ENCODE results near the gene JAKMIP1.

The JAKMIP1 gene

DNA sequence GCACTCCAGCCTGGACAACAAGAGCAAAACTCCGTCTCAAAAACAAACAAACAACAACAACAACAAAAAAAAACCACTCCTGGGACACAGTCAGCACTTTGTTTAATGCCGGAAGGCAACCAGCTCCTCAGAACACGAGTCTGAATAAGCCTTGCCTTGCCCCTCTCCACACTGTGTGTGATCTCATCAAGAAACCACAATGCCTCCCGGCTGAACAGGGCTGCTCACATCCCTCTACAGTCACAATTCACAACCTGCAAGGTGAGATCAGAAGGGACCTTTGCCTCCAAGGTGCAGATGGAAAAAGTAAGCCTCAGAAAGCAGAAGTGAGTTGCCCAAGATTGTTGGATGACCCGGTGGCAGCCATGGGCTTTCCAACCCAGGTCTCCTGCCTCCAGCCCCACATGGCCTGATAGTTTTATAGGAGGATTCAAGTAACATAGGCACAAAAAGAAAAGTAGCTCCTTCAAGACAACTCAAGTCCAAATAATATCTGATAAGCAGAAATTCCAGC lies 80.8 kb downstream of the JAKMIP1 start:
- DNase-seq (ENCODE audit: low read depth) = no peak

- DNase-seq (ENCODE audit: low read depth) = no peak
Measured at GRCh38 chr4:6118201-6118600, 82.1 kb downstream of the JAKMIP1 start.

DNA sequence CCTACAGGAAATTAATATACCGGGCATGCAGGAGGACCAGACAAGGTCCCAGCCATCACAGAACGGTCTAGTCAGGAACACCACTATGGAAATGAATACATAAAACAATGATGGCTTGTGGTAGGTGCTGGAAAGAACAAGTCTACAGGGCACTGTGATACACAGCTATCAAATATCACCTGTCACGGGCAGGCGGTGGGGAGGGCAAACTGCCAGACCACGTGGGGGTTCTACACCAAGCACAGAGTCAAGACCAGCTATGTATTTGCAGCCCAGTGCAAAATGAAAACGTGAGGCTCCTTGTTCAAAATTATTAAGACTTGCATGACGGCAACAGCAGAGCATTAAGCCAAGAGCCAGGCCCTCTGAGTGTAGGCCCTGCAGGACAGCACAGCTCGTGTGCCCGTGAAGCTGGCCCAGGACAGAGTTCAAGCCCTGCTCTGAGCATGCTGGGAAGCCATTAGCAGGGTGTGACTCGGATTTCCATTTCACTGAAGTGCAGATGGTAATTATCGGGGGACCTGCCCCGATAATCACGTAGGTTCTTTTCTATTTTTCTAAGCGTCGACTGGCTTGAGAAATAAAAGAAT lies 83.6 kb downstream of the JAKMIP1 start:
- no peak for DNase-seq (ENCODE audit: low read depth)

GRCh38 chr4:6115746-6116586 lies 84.4 kb downstream of the JAKMIP1 start:
- DNase-seq (ENCODE audit: low read depth) = no peak

GRCh38 chr4:6115342-6115741 lies 85.0 kb downstream of the JAKMIP1 start:
- DNase-seq (ENCODE audit: low read depth) = no peak

DNA sequence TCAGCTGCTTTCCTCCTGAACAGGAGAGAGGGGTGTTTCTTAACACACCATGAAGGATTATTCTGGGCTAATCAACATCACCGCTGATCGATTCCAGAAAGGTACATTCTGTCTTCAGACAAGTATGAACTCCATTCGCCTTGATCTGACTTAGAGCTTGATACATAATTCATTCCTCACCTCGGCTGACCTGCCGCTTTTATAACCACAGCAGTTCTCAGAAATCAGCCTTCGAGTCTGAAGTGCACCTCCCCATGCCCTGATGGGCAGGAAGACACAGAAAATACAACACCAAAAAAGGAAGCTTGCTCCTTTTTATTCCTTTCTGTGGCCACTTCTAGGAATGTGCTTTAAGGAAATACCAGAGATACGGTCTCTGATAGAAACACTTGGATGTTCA lies 85.7 kb downstream of the JAKMIP1 start:
- DNase-seq (ENCODE audit: low read depth) = no peak

DNA sequence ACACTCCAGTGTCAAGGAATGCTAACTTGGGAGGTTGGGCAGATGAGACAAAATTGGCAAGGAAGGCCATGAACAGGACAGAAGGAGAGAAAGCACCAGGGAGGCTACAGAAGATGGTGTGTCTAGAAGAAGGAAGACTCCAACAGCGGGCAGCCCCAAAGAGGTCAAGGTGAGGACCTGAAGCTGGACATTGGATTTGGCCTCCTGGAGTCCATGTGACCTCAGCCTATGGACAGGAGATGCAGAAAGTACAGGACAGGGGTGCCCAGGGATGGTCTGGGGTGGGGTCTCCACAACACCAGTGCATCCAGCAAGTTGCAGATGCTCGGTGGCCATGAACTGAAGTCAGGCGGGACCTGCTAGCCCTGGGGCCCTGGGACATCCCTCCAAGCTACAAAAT lies 86.2 kb downstream of the JAKMIP1 start:
- no peak for DNase-seq (ENCODE audit: low read depth)

DNA sequence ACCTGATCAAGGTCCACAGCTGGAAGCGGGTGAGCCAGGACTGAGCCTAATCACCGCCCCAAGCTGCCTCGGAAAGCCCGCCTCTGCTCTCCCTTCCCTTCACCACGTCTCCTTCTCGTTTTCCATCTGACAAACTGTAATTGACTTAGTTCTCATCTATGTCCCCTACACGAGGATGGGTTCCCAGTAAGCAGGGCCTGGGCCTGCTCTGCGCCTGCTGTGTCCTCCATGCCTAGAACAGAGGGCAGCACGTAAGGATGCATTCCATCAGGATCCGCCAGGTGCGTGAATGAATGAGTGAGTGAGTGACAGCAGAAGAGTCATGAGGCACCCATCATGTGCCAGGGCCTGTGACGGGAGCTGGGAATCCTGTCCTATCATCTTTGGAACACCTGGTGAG lies 86.7 kb downstream of the JAKMIP1 start:
- no peak for DNase-seq (ENCODE audit: low read depth)

DNA sequence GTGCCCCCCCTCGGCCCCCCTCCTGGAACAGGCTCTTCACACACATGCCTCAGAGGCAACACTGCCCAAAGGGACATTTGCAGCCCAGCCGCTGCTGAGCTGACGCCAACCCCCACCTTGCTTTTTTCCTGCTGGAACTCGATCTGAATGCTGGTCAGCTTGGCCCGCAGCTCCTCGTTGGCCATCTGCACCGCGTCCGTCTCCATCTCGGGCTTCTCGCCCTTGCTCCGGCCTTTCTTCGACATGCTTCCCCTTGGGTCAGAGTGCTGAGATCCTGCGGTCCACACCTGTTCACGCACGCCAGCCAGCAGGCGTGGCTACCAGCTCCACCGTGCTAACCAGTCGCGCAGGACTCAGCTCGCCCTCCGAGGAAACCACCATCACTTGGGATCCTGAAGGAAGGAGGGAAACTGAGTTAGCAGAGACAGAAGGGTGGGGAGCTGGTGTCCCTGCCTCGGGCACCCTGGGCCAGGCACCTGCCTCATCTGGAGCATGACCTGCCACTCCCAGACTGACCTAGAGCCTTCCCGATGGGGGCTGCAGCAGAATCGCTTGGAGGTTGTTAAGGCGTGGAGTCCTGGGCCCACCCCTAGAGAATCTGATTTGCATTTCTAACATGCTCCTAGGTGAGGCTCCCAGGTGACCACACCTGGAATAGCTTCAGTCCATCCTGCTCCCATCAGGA lies 87.6 kb downstream of the JAKMIP1 start:
- no peak for DNase-seq (ENCODE audit: low read depth)

DNA sequence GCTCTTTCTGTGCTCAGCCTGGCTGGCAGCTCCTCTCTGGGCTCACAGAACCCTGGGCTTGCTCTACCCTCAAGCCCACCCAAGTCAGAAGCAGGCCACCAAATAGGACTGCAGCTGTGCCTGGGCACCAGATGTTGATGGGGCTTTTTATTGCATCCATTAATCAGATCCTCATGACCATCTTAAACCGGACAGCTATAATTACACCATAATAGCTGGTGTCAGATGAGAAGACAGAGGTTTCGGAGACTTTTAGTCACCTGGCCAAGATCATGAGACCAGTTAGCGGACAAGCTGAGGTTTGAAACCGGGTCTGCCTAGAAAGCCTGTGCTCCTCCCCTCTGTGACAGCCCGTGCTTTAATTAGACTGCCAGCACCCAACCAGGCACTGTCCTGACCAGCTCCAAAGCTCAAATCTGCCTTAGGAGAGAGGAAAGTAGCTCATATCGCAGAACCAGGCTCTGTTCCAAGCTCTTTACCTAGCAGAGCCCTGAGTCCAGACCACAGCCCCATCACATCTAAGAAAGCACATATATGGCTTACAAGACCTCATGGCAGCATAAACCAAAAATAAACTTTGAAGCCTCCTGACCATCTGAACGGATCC lies 88.9 kb downstream of the JAKMIP1 start:
- no peak for DNase-seq (ENCODE audit: low read depth)

- no peak for DNase-seq (ENCODE audit: low read depth)
Measured at GRCh38 chr4:6110681-6111353, 89.5 kb downstream of the JAKMIP1 start.

GRCh38 chr4:6109842-6110560 lies 90.3 kb downstream of the JAKMIP1 start:
- no peak for DNase-seq (ENCODE audit: low read depth)

DNA sequence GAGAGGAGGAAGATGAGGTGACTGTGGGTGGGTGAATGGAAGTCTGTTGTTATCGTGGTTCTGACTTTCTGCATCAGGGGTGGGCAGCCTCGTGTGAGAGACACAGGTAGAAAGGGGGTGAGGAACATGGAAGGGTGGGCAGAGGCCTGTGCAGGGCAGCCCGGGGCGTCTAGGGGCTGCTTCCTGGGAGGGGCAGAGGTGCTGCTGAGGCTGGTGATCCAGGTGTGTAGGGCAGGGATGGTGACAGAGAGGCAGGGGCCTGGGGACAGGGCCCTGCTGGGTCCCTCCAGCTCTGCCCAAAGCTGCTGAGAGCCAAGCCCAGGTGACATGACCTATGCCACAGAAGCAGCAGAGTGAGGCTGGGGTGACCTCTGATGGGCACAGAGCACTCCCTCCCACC lies 92.5 kb downstream of the JAKMIP1 start:
- no peak for DNase-seq (ENCODE audit: low read depth)

GRCh38 chr4:6107114-6107791 lies 93.1 kb downstream of the JAKMIP1 start:
- no peak for DNase-seq (ENCODE audit: low read depth)

DNA sequence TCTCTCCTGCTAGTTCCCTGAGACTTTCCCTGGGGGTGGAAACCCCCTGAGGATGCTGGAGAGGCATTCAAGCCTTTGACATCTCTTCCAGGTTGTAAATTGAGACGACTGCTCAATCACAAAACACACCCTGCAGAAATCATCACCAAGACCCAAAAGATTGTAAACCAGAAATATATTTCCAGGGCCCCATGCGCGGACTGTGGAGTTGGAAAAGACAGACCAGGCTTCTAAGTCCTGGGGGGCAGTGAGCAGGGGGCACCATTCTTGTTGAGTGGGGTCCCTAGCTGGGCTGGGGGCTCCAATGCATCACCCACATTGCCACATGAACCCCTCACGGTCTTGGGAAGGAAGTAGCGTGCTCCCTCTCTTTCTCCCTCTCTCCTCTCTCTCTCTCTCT lies 94.2 kb downstream of the JAKMIP1 start:
- DNase-seq (ENCODE audit: low read depth) = no peak

GRCh38 chr4:6105311-6105911 lies 94.9 kb downstream of the JAKMIP1 start:
- no peak for DNase-seq (ENCODE audit: low read depth)

- no peak for DNase-seq (ENCODE audit: low read depth)
Measured at GRCh38 chr4:6104541-6105130, 95.7 kb downstream of the JAKMIP1 start.

DNA sequence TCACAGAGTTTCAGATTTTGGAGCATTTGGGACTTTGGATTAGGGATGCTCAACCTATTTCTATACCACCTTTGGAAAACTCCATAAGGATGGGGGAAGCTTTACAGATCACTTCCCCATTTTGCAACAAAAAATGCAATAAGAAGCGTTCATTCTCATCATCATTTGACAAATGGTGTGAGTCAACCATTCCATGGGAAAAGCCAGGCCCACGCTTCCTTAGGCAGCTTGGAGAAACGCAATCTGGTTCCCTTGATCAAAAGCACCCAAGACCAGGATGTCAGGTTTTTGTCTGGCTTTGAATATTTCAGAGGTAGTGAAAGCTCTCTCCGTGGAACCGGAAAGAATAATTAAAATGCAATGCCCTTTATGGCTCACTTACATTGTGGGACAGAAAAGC lies 102.8 kb downstream of the JAKMIP1 start:
- DNase-seq (ENCODE audit: low read depth) = no peak

- no peak for DNase-seq (ENCODE audit: low read depth)
Measured at GRCh38 chr4:6095897-6096296, 104.5 kb downstream of the JAKMIP1 start.
